HG02678 (cell line): ENCODE data around the gene TOLLIP.
"Not testable (repeated sequence)": the region's sequence is repeated elsewhere in the genome, so short reads cannot be mapped to it uniquely, and the experiment has no call there.

Experiments
- ATAC-seq: cut with Tn5 transposase; IDR thresholded peaks from one replicate; pipeline ENCODE4 v1.9.1; 2021; ENCODE audit warnings: mild to moderate bottlenecking, moderate library complexity; ENCODE audit not compliant: unreplicated experiment

TOLLIP gene

DNA sequence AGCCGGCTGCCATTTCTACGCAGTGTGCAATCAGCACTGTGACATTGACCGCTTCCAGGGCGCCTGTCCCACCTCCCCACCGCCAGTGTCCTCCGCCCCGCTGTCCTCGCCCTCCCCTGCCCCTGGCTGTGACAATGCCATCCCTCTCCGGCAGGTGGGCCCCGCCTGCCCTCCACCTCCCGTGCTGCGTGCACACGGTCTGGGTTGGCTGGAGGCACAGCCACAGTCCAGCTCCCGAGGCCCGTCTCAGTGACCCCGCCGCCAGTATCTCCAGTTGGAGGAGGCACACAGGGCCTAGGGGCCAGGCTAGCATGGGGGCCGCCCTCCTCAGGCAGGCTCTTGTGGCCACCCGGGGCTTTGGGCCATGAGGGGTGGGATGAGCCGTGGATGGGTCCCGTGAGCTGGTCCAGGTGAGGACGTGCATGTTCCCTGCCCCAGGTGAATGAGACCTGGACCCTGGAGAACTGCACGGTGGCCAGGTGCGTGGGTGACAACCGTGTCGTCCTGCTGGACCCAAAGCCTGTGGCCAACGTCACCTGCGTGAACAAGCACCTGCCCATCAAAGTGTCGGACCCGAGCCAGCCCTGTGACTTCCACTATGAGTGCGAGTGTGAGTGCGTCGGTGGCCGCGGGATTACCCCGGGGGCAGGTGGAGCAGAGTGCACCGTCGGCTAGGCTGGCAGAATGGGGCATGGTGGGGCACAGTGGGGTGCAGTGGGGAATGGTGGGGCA lies 56.9 kb downstream of the TOLLIP start:
- no peak for ATAC-seq

DNA sequence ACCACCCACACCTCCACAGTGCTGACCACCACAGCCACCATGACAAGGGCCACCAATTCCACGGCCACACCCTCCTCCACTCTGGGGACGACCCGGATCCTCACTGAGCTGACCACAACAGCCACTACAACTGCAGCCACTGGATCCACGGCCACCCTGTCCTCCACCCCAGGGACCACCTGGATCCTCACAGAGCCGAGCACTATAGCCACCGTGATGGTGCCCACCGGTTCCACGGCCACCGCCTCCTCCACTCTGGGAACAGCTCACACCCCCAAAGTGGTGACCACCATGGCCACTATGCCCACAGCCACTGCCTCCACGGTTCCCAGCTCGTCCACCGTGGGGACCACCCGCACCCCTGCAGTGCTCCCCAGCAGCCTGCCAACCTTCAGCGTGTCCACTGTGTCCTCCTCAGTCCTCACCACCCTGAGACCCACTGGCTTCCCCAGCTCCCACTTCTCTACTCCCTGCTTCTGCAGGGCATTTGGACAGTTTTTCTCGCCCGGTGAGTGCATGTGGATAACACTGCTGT lies 58.1 kb downstream of the TOLLIP start:
- ATAC-seq = no peak

DNA sequence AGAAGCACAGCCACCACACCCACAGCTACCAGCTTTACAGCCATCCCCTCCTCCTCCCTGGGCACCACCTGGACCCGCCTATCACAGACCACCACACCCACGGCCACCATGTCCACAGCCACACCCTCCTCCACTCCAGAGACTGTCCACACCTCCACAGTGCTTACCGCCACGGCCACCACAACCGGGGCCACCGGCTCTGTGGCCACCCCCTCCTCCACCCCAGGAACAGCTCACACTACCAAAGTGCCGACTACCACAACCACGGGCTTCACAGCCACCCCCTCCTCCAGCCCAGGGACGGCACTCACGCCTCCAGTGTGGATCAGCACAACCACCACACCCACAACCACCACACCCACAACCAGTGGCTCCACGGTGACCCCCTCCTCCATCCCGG lies 59.0 kb downstream of the TOLLIP start:
- ATAC-seq = not testable (repeated sequence)

DNA sequence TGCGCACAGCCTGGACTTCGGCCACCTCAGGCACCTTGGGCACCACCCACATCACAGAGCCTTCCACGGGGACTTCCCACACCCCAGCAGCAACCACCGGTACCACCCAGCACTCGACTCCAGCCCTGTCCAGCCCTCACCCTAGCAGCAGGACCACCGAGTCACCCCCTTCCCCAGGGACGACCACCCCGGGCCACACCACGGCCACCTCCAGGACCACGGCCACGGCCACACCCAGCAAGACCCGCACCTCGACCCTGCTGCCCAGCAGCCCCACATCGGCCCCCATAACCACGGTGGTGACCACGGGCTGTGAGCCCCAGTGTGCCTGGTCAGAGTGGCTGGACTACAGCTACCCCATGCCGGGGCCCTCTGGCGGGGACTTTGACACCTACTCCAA lies 60.5 kb downstream of the TOLLIP start:
- not testable (repeated sequence) for ATAC-seq

DNA sequence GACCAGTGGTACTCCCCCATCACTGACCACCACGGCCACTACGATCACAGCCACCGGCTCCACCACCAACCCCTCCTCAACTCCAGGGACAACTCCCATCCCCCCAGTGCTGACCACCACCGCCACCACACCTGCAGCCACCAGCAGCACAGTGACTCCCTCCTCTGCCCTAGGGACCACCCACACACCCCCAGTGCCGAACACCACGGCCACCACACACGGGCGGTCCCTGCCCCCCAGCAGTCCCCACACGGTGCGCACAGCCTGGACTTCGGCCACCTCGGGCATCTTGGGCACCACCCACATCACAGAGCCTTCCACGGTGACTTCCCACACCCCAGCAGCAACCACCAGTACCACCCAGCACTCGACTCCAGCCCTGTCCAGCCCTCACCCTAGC lies 62.4 kb downstream of the TOLLIP start:
- not testable (repeated sequence) for ATAC-seq

DNA sequence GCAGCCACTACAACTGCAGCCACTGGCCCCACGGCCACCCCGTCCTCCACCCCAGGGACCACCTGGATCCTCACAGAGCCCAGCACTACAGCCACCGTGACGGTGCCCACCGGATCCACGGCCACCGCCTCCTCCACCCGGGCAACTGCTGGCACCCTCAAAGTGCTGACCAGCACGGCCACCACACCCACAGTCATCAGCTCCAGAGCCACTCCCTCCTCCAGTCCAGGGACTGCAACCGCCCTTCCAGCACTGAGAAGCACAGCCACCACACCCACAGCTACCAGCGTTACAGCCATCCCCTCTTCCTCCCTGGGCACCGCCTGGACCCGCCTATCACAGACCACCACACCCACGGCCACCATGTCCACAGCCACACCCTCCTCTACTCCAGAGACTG lies 63.1 kb downstream of the TOLLIP start:
- ATAC-seq = not testable (repeated sequence)

DNA sequence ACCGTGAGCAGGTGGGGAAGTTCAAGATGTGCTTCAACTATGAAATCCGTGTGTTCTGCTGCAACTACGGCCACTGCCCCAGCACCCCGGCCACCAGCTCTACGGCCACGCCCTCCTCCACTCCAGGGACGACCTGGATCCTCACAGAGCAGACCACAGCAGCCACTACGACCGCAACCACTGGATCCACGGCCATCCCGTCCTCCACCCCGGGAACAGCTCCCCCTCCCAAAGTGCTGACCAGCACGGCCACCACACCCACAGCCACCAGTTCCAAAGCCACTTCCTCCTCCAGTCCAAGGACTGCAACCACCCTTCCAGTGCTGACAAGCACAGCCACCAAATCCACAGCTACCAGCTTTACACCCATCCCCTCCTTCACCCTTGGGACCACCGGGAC lies 63.7 kb downstream of the TOLLIP start:
- not testable (repeated sequence) for ATAC-seq

DNA sequence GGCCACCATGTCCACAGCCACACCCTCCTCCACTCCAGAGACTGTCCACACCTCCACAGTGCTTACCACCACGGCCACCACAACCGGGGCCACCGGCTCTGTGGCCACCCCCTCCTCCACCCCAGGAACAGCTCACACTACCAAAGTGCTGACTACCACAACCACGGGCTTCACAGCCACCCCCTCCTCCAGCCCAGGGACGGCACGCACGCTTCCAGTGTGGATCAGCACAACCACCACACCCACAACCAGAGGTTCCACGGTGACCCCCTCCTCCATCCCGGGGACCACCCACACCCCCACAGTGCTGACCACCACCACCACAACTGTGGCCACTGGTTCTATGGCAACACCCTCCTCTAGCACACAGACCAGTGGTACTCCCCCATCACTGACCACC lies 64.9 kb downstream of the TOLLIP start:
- not testable (repeated sequence) for ATAC-seq

DNA sequence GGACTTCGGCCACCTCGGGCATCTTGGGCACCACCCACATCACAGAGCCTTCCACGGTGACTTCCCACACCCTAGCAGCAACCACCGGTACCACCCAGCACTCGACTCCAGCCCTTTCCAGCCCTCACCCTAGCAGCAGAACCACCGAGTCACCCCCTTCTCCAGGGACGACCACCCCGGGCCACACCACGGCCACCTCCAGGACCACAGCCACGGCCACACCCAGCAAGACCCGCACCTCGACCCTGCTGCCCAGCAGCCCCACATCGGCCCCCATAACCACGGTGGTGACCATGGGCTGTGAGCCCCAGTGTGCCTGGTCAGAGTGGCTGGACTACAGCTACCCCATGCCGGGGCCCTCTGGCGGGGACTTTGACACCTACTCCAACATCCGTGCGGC lies 65.9 kb downstream of the TOLLIP start:
- ATAC-seq = not testable (repeated sequence)

DNA sequence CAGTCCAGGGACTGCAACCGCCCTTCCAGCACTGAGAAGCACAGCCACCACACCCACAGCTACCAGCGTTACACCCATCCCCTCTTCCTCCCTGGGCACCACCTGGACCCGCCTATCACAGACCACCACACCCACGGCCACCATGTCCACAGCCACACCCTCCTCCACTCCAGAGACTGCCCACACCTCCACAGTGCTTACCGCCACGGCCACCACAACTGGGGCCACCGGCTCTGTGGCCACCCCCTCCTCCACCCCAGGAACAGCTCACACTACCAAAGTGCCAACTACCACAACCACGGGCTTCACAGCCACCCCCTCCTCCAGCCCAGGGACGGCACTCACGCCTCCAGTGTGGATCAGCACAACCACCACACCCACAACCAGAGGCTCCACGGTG lies 66.7 kb downstream of the TOLLIP start:
- ATAC-seq = not testable (repeated sequence)

DNA sequence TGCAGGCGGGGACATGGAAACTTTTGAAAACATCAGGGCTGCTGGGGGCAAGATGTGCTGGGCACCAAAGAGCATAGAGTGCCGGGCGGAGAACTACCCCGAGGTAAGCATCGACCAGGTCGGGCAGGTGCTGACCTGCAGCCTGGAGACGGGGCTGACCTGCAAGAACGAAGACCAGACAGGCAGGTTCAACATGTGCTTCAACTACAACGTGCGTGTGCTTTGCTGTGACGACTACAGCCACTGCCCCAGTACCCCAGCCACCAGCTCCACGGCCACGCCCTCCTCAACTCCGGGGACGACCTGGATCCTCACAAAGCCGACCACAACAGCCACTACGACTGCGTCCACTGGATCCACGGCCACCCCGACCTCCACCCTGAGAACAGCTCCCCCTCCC lies 67.1 kb downstream of the TOLLIP start:
- no peak for ATAC-seq

DNA sequence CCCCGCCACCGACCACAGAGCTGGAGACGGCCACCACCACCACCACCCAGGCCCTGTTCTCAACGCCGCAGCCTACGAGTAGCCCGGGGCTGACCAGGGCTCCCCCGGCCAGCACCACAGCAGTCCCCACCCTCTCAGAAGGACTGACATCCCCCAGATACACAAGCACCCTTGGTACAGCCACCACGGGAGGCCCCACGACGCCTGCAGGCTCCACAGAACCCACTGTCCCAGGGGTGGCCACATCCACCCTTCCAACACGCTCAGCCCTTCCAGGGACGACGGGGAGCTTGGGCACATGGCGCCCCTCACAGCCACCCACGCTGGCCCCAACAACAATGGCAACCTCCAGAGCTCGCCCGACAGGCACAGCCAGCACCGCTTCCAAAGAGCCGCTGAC lies 67.7 kb downstream of the TOLLIP start:
- ATAC-seq = no peak

DNA sequence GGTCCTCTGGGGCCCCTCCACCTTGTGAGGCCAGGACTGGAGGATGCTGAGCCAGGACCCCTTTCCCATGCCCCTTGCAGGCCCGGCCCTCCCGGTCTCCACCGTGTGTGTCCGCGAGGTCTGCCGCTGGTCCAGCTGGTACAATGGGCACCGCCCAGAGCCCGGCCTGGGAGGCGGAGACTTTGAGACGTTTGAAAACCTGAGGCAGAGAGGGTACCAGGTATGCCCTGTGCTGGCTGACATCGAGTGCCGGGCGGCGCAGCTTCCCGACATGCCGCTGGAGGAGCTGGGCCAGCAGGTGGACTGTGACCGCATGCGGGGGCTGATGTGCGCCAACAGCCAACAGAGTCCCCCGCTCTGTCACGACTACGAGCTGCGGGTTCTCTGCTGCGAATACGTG lies 68.7 kb downstream of the TOLLIP start:
- no peak for ATAC-seq

DNA sequence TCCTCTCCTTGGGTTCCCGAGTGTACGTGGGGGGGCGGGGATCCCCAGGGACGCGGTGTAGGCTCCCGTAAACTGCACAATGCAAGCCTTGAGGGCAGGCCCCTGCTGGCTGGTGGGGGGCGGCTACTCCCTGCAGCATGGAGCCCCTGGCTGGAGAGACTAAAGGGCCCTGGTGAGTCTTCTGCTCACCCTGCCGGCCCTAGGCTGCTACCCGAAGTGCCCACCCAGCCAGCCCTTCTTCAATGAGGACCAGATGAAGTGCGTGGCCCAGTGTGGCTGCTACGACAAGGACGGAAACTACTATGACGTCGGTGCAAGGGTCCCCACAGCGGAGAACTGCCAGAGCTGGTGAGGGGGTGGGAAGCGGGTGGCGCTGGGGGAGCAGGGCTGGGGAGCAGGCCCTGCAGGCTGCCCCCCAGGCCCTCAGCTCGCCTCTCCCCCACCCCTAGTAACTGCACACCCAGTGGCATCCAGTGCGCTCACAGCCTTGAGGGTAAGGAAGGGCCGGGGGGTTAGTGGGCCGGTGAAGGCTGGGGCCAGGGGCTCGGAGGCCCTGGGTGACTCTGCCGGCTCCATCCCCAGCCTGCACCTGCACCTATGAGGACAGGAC lies 69.7 kb downstream of the TOLLIP start:
- ATAC-seq = no peak

DNA sequence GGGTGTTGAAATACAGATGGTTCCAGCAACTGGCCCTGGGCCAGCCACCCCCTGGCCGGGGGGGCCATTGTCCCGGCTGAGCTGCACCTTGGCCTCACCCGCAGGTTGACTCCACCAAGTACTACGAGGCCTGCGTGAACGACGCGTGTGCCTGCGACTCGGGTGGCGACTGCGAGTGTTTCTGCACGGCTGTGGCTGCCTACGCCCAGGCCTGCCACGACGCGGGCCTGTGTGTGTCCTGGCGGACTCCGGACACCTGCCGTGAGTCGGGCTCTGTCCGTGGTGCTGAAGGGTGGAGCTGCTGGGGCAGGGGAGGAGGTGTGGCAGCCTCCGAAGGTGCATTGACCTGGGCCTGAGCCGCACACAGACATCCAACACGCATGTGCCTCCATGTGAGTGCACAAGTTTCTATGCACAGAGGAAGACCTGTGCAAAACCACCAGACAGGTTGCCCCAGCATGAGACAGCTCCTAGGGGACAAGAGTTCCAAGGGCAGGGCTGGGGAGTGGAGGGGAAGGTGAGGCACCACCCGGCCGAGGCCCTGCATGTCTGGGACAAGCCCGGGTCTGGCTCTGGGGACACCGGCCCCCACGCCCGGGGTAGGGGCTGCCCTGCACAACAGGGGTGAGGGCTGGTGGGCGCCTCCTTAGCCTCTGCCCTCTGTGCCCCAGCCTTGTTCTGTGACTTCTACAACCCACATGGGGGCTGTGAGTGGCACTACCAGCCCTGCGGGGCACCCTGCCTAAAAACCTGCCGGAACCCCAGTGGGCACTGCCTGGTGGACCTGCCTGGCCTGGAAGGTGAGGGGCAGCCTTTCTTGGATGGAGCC lies 70.5 kb downstream of the TOLLIP start:
- ATAC-seq = no peak

DNA sequence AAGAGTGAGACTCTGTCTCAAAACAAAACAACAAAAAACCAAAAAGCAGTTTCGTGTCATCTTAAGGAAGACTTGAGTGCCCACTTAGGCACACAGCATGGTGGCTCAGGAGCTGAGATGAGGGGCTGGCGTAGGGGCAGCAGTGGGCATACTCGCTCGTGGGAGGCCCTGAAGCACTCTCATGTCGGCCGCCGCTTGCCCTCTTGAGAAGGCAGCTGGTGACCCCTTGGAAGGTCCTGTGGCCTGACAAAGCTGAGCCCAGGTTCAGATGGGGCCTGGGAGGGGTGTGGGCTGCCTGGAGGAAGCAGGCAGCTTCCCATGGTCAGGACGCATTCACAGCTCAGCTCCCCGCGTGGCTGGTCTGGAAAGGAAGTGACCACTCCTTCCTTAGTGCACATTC lies 71.6 kb downstream of the TOLLIP start:
- no peak for ATAC-seq

DNA sequence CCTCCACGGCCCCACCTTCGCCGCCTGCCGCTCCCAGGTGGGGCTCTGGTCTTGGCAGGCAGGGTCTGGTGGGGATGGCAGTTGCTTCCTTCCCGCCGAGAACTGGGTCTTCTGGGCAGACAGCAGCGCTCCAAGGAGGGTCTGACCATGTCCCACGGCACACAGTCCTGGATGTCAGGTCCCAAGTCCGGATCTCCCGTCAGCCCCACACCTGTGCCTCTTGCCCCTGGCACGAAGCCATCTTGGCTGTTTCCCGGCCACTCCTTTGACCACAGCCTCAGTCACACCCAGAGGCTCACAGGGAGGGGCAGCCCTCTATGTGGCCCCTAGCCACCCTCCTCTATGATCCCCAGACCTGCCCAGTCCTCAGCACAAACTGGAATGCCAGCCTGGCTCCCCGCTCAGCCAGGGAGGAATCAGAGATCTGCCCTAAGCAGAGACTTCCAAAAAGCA lies 72.3 kb downstream of the TOLLIP start:
- ATAC-seq = no peak

DNA sequence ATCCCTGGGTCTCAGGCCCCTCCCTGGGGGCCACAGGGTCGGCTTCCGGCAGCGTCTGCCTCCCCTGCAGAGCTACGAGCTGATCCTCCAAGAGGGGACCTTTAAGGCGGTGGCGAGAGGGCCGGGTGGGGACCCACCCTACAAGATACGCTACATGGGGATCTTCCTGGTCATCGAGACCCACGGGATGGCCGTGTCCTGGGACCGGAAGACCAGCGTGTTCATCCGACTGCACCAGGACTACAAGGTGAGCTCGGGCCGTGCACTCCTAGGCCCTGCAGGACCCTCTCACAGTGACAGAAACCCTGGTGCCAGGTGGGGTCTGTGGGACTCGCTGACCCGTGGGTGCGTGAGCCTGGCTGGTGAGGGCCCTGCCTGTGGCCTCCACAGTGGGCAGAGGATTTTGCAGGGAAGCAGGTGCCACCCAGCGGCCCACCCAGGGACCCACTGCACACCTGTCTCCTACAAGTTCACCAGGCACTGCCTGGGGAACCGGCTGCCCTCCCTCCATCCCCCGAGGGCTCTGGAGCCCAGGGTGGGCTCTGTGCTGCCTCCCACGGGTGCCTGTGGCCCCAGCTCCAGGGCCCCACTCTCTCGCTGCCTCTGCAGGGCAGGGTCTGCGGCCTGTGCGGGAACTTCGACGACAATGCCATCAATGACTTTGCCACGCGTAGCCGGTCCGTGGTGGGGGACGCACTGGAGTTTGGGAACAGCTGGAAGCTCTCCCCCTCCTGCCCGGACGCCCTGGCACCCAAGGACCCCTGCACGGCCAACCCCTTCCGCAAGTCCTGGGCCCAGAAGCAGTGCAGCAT lies 72.9 kb downstream of the TOLLIP start:
- no peak for ATAC-seq

DNA sequence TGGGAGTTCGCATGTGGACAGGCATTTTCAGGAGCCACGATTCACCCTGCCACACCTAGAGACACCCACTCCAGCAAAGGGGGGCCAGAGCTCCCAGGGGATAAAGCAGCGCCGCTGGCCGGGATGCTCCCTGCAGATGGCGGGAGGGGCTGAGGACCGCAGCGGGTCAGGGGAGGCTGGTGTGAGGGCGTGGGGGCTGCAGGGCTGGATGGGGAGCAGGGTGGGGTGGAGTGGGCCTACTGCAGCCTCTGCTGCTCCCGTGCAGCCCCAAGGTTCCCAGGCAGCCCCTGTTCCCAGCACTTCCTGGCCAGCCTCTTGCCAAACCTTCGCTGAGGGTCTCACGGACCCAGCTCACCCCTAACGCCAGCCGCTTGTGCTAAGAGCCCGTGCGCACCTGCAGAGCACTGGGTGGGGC lies 73.5 kb downstream of the TOLLIP start:
- no peak for ATAC-seq

DNA sequence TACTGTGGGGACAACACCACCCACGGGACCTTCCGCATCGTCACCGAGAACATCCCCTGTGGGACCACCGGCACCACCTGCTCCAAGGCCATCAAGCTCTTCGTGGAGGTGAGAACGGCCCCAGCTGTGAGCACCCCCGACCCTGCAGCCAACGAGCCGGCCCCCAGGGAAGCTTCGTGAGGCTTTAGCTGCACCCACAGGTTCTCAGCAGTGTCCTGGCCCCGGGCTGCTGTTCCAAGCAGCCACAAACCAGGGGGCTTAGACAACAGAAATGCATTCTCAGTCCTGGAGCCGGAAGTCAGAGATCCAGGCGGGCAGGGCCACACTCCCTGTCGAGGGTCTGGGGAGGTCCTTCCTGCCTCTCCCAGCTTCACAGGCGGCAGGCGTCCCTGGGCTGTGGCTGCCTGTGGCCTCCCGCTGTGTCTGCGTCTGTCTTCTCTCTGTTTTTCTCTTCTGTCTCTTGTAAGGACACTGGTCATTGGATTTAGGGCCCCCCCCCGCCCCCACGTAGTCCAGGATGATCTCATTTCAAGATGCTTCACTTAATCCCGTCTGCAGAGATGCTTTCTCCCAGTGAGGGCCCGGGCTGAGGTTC lies 74.0 kb downstream of the TOLLIP start:
- ATAC-seq = no peak
